PC-9 (cell line): ENCODE results near the gene CXCR5.

Experiments
- CTCF ChIP-seq: fragments of 200-600 bp; sonication (generic); conservative IDR thresholded peaks from 2 replicates; pipeline ENCODE4 v1.6.1; 2017; ENCODE audit warnings: mixed run types, antibody characterized with exemption, mild to moderate bottlenecking, moderate library complexity
- EZH2 ChIP-seq: fragments of 200-600 bp; sonication (generic); IDR thresholded peaks from 2 replicates; pipeline ENCODE4 v1.8.0; 2017; ENCODE audit warnings: antibody characterized with exemption, low read depth

- TF ChIP-seq CTCF (no peak), EZH2 (no peak)
Measured at GRCh38 chr11:118868659-118869058, 15.0 kb upstream of the CXCR5 start.
